Measurements from ENCODE around the gene CTDSPL.

DNA sequence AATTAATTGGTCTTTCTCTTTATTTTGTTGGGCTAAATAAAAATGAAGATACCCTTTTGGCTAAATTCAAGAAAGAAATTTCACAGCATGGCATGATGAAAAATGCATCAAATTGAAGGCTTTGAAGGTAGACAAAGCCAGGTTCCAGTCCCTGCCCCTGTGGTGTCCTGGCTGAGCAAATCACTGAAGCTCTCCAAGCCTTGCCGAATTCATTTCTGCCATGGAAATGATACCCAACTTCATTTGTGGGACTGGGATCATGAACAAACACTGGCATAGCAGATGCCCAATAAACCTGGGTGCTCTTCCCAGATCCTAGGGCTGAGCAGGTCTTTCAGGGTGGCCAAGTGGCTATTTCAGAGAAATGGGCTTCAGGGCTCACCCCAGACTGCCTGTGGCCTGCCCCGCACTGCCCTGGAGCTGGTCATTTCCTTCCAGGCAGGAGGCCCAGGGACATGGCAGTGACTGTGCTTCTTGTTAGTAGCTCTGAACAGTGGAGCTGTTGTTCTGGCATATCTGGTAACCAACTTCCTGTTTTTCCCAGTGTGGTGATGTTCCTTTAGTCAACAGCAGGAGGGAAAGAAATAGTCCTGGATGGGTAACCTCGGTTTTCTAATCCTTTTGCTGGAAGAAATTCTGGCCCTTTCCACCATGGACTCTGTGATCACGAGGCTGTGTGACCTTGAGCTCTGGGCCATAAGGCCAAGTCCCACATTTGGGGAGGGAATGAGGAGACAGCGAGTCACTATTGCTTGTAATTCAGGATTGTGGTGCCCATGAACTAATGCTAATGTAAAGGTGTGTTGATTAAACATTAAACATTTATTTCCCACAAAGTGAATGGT, 47.6 kb downstream of the CTDSPL start:
- TF ChIP-seq ZEB1 (IDR thresholded peaks at IDR 0.05; ENCODE audit: insufficient replicate concordance, low read depth), result no peak
- no peak for TF ChIP-seq ZNF431 (CRISPR knock-in tag; IDR thresholded peaks at IDR 0.05; ENCODE audit: borderline replicate concordance, low read depth)
- TF ChIP-seq, protein P1, sequence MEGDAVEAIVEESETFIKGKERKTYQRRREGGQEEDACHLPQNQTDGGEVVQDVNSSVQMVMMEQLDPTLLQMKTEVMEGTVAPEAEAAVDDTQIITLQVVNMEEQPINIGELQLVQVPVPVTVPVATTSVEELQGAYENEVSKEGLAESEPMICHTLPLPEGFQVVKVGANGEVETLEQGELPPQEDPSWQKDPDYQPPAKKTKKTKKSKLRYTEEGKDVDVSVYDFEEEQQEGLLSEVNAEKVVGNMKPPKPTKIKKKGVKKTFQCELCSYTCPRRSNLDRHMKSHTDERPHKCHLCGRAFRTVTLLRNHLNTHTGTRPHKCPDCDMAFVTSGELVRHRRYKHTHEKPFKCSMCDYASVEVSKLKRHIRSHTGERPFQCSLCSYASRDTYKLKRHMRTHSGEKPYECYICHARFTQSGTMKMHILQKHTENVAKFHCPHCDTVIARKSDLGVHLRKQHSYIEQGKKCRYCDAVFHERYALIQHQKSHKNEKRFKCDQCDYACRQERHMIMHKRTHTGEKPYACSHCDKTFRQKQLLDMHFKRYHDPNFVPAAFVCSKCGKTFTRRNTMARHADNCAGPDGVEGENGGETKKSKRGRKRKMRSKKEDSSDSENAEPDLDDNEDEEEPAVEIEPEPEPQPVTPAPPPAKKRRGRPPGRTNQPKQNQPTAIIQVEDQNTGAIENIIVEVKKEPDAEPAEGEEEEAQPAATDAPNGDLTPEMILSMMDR (CRISPR knock-in tag; IDR thresholded peaks at IDR 0.05), result peak; percentile 34
- TF ChIP-seq, protein P2, sequence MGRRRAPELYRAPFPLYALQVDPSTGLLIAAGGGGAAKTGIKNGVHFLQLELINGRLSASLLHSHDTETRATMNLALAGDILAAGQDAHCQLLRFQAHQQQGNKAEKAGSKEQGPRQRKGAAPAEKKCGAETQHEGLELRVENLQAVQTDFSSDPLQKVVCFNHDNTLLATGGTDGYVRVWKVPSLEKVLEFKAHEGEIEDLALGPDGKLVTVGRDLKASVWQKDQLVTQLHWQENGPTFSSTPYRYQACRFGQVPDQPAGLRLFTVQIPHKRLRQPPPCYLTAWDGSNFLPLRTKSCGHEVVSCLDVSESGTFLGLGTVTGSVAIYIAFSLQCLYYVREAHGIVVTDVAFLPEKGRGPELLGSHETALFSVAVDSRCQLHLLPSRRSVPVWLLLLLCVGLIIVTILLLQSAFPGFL (CRISPR knock-in tag; IDR thresholded peaks at IDR 0.05), result no peak
- TF ChIP-seq SP1 (IDR thresholded peaks at IDR 0.05), result no peak
- peak; percentile 23; the same call in 1 of the 2 replicates for TF ChIP-seq SP1 (CRISPR knock-in tag; IDR thresholded peaks at IDR 0.05)
- TF ChIP-seq, protein P3, sequence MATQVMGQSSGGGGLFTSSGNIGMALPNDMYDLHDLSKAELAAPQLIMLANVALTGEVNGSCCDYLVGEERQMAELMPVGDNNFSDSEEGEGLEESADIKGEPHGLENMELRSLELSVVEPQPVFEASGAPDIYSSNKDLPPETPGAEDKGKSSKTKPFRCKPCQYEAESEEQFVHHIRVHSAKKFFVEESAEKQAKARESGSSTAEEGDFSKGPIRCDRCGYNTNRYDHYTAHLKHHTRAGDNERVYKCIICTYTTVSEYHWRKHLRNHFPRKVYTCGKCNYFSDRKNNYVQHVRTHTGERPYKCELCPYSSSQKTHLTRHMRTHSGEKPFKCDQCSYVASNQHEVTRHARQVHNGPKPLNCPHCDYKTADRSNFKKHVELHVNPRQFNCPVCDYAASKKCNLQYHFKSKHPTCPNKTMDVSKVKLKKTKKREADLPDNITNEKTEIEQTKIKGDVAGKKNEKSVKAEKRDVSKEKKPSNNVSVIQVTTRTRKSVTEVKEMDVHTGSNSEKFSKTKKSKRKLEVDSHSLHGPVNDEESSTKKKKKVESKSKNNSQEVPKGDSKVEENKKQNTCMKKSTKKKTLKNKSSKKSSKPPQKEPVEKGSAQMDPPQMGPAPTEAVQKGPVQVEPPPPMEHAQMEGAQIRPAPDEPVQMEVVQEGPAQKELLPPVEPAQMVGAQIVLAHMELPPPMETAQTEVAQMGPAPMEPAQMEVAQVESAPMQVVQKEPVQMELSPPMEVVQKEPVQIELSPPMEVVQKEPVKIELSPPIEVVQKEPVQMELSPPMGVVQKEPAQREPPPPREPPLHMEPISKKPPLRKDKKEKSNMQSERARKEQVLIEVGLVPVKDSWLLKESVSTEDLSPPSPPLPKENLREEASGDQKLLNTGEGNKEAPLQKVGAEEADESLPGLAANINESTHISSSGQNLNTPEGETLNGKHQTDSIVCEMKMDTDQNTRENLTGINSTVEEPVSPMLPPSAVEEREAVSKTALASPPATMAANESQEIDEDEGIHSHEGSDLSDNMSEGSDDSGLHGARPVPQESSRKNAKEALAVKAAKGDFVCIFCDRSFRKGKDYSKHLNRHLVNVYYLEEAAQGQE (IDR thresholded peaks at IDR 0.05; ENCODE audit: borderline replicate concordance in 1 of 2, low read depth in 1 of 2, low read length in 2 of 2), result peak in 1 of 2 experiments; percentile 36; a peak in 1 of 4 replicates
- no peak for TF ChIP-seq ZNF747 (CRISPR knock-in tag; IDR thresholded peaks at IDR 0.05; ENCODE audit: borderline replicate concordance)
- TF ChIP-seq DPF2 (CRISPR knock-in tag; IDR thresholded peaks at IDR 0.05; ENCODE audit: borderline replicate concordance, low read depth), result peak; percentile 46; the same call in 1 of the 2 replicates
- no peak for TF ChIP-seq FOXK2 (IDR thresholded peaks at IDR 0.05)

All from HepG2 (cell line).